Muscle of leg (tissue), 11 donors: Measurements from ENCODE around the gene SLC4A4. TPM values are rescaled to one million over a fixed set of nuclear protein-coding genes. Genes with fewer than 3 reads are reported as not detected.

Experiments
- DNase-seq: peaks from one replicate; pipeline ENCODE4 v3.0.0; 2013
- H3K27ac ChIP-seq: one replicate; pipeline ENCODE4 v1.5.1; 2013; ENCODE audit warnings: mild to moderate bottlenecking, low read length, control low read depth
- H3K27me3 ChIP-seq: one replicate; pipeline ENCODE4 v1.6.1; 2013; ENCODE audit warnings: low read length; ENCODE audit not compliant: control insufficient read depth, insufficient read depth
- H3K36me3 ChIP-seq: one replicate; pipeline ENCODE4 v1.6.1; 2013; ENCODE audit warnings: low read length; ENCODE audit not compliant: control insufficient read depth, insufficient read depth
- H3K4me1 ChIP-seq: one replicate; pipeline ENCODE4 v1.6.1; 2013; ENCODE audit warnings: low read length; ENCODE audit not compliant: control insufficient read depth, insufficient read depth
- H3K4me3 ChIP-seq: one replicate; pipeline ENCODE4 v1.5.1; 2013; ENCODE audit warnings: low read length, control low read depth
- H3K9me3 ChIP-seq: replicated peaks from 2 replicates; pipeline ENCODE4 v1.6.1; 2013; ENCODE audit warnings: low read depth, low read length; ENCODE audit not compliant: control insufficient read depth
- WGBS: methylation state at CpG from one replicate; pipeline ENCODE4 v1.1.5; 2013; ENCODE audit warnings: missing lambda C conversion rate; ENCODE audit not compliant: insufficient coverage; 5-methylcytosine and 5-hydroxymethylcytosine counted together
- polyA plus RNA-seq, 8 donors: library from polyadenylated mRNA; unstranded; fragments of 120-200 nt; gene quantifications; one replicate each; pipeline versions ENCODE4 v1.2.1 to v1.2.3, GENCODE V29; 2013; ENCODE audit warnings: inconsistent platforms in 1 of 8, low replicate concordance in 1 of 8; ENCODE audit not compliant: insufficient read length in 8 of 8, insufficient read depth in 1 of 8
- total RNA-seq: library from RNA; stranded (reverse); fragments of 120-200 nt; gene quantifications from one replicate; pipeline ENCODE4 v1.2.4, GENCODE V29; 2013

Gene SLC4A4
- total and polyA plus RNA-seq, 9 donors = 6.7 to 14.9 (median 10.1) TPM

- WGBS = no CpG with 5 or more reads among the region's 1 CpG
- DNase-seq = no peak
- Histone ChIP-seq H3K27ac (no peak overlapping the region), H3K4me1 (no peaks in the 10 kb centered on the region), H3K36me3 (no peaks in the 10 kb centered on the region), H3K27me3 (no peaks in the 10 kb centered on the region), H3K4me3 (no peak overlapping the region), H3K9me3 (peaks cover 2% of the 10 kb centered on the region)
These were observed 182.0 kb downstream of the SLC4A4 start for GRCh38 chr4:71520850-71521249.

DNA sequence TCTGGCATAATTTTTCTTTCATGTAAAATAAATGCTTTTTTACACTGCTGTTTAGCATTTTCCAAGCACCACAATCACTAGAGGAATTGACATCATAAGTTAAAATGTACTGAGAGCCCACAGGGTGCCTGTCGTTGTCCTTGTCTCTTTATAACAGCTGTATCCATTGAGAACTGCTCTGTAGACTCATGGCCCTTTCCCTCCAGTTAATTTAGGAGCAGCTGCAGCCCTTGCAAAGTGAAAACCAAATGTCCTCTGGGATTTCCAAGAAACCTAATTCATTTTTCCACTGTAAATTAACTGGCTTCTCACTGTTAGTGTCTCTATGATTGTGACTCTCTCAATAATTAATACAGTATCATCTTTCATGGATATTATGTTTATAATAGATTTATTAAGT, 185.9 kb downstream of the SLC4A4 start:
- Histone ChIP-seq H3K36me3 (no peaks in the 10 kb centered on the region), H3K4me1 (no peaks in the 10 kb centered on the region), H3K9me3 (no peaks in the 10 kb centered on the region), H3K27me3 (no peaks in the 10 kb centered on the region), H3K27ac (no peak overlapping the region), H3K4me3 (no peak overlapping the region)
- peak; percentile 9 for DNase-seq
- 0% methylated on average over 1 of the region's 1 CpG for WGBS

GRCh38 chr4:71526637-71527406, 188.0 kb downstream of the SLC4A4 start:
- Histone ChIP-seq H3K27ac (no peak overlapping the region), H3K4me3 (no peak overlapping the region), H3K27me3 (no peaks in the 10 kb centered on the region), H3K9me3 (no peaks in the 10 kb centered on the region), H3K36me3 (no peaks in the 10 kb centered on the region), H3K4me1 (no peaks in the 10 kb centered on the region)
- WGBS = 93% methylated on average over 2 of the region's 4 CpGs
- DNase-seq = no peak

DNA sequence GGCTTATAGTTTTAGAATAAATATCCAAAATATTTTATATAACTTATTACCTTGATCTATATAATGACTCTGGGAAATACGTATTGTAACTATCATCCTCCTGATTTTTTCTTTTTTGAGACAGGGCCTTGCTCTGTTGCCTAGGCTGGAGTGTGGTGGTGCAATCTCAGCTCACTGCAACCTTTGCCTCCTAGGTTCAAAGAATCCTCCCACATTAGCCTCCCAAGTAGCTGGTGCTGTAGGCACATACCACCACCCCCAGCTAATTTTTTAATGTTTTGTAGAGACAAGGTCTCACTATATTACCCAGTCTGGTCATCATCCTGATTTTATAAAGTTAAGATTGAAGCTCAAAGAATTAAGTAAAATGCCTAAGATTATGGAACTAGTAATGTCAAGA, 193.6 kb downstream of the SLC4A4 start:
- H3K4me3 ChIP-seq = no peak overlapping the region

DNA sequence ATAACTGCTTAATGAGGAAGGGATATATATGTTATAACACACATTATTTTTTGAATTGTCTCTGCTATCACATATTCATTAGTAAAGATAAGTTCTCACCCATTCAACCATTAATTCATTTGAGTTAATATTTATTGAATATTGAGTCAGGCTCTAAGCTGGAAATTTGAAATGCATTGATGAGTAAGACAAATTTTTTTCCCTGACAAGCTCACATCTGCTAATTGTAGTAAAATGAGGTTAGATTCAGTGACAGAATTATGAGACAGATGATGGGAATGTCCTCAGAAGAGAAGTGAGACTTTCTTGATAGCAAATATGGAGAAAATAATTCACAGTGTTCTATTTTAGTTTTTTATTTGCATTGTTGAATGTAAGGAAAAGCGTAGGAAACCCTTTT, 194.3 kb downstream of the SLC4A4 start:
- DNase-seq = no peak
- no peak overlapping the region for H3K27ac ChIP-seq
- H3K4me1 ChIP-seq = no peaks in the 10 kb centered on the region
- WGBS = no CpG with 5 or more reads among the region's 1 CpG
- H3K4me3 ChIP-seq = no peak overlapping the region
- H3K36me3 ChIP-seq = no peaks in the 10 kb centered on the region
- H3K9me3 ChIP-seq = no peaks in the 10 kb centered on the region
- no peaks in the 10 kb centered on the region for H3K27me3 ChIP-seq

More for the DNA sequence above, 193.6 kb downstream of the SLC4A4 start:
- H3K9me3 ChIP-seq = no peaks in the 10 kb centered on the region
- no peak for DNase-seq
- WGBS = no CpG with 5 or more reads among the region's 1 CpG
- H3K27me3 ChIP-seq = no peaks in the 10 kb centered on the region
- H3K27ac ChIP-seq = no peak overlapping the region
- H3K4me1 ChIP-seq = no peaks in the 10 kb centered on the region
- H3K36me3 ChIP-seq = no peaks in the 10 kb centered on the region

DNA sequence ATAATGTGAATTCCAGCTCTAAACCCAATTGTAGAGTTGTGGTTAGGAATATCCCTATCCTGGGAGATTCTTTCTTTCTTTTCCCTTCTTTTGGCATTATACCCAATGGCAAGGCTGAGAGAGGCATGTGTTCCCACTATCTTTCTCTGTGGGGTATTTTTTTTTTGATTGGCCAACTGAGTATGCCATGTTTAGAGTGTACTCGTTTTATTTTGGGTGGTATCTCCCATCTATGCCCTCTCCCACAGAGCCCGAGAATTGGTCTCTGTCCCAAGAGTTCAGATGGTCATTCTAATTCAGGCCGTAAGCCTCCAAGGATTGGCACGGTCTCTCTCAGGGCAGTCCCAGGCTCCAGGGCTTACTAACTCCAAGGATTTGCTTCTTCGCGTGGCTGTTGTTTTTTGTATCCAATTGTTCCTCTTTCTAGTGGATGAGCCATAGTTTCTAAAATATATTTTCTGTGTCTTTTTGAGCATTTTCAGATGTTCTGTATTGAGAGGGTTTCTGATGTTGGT, 198.8 kb downstream of the SLC4A4 start:
- H3K4me3 ChIP-seq = no peak overlapping the region
- H3K27ac ChIP-seq = no peak overlapping the region
- H3K4me1 ChIP-seq = no peaks in the 10 kb centered on the region
- H3K36me3 ChIP-seq = no peaks in the 10 kb centered on the region
- no peak for DNase-seq
- H3K9me3 ChIP-seq = no peaks in the 10 kb centered on the region
- 94% methylated on average over 3 of the region's 6 CpGs for WGBS
- H3K27me3 ChIP-seq = no peaks in the 10 kb centered on the region

GRCh38 chr4:71538528-71538927, 199.7 kb downstream of the SLC4A4 start:
- DNase-seq = no peak
- no peaks in the 10 kb centered on the region for H3K36me3 ChIP-seq
- 100% methylated on average over 1 of the region's 2 CpGs for WGBS

DNA sequence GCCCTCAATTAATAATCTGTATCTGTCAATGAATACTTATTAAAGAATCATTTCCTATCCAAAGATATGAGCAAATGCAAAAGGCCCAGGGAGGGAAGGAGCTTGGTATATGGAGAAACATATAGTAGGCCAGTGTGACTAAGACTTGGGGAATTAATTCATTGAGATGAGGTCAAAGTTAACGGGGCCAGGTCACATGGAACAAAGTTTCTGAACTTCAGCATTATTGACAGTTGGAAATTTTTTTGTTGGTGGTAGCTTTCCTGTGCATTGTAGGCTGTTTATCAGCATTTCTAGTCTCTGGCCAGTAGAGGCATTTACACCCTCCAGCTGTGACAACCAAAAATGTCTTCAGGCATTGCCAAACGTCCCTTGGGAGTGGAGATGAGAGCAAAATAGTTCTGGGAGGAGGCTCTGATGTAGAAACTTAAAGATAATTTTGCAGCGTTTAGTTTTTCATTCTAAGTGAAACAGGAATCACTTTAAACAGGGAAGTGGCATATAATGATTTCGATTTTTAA, 202.0 kb downstream of the SLC4A4 start:
- Histone ChIP-seq H3K9me3 (no peaks in the 10 kb centered on the region), H3K36me3 (no peaks in the 10 kb centered on the region), H3K4me1 (no peaks in the 10 kb centered on the region), H3K27ac (no peak overlapping the region), H3K27me3 (no peaks in the 10 kb centered on the region), H3K4me3 (no peak overlapping the region)
- 87% methylated on average over 3 of the region's 4 CpGs for WGBS
- DNase-seq = no peak

More at GRCh38 chr4:71538528-71538927, 199.7 kb downstream of the SLC4A4 start:
- no peaks in the 10 kb centered on the region for H3K27me3 ChIP-seq
- H3K4me1 ChIP-seq = no peaks in the 10 kb centered on the region
- no peaks in the 10 kb centered on the region for H3K9me3 ChIP-seq
- H3K27ac ChIP-seq = no peak overlapping the region
- no peak overlapping the region for H3K4me3 ChIP-seq

- H3K4me3 ChIP-seq = no peak overlapping the region
- no peaks in the 10 kb centered on the region for H3K36me3 ChIP-seq
- DNase-seq = no peak
- no peaks in the 10 kb centered on the region for H3K4me1 ChIP-seq
- H3K27ac ChIP-seq = no peak overlapping the region
- no peaks in the 10 kb centered on the region for H3K9me3 ChIP-seq
- no peaks in the 10 kb centered on the region for H3K27me3 ChIP-seq
- WGBS = 80% methylated on average over 2 of the region's 2 CpGs
These were observed 202.7 kb downstream of the SLC4A4 start for GRCh38 chr4:71541541-71541940.

DNA sequence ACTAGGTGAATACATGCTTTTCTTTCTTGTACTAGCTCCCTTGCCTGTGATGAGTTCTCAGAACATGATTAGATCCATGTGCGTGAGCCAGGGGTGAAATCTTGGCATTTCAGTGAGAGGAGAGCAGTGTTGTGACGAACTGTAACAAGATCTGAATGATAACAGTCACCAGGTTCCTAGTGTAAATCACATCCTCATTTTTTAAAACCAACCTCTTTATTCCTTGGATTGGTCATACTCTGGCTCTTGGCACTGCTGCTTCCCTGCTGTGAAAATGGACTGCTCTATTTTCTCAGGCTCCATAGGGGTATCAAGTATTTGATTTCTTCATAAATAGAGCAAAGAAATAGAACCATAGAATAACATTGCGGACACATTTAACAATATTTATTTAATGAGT, 206.3 kb downstream of the SLC4A4 start:
- Histone ChIP-seq H3K4me3 (no peak overlapping the region), H3K36me3 (no peaks in the 10 kb centered on the region), H3K27me3 (no peaks in the 10 kb centered on the region), H3K4me1 (no peaks in the 10 kb centered on the region), H3K9me3 (no peaks in the 10 kb centered on the region), H3K27ac (no peak overlapping the region)
- DNase-seq = no peak
- no CpG with 5 or more reads among the region's 3 CpGs for WGBS
